HepG2 (cell line): ENCODE data around the gene MLX.

ENCODE experiments used
- CBX2 ChIP-seq, 2 experiments: fragments of 200-600 bp in 1 of 2; sonication (generic); formaldehyde crosslinking in 1 of 2; IDR thresholded peaks; 2 replicates each; pipeline versions ENCODE4 v1.7.0 to v1.8.1; 2018 to 2022; ENCODE audit warnings: low read depth in 2 of 2, low read length in 1 of 2, mild to moderate bottlenecking in 1 of 2, missing genetic modification reagents in 1 of 2
- HOXA7 ChIP-seq: sonication (generic); formaldehyde crosslinking; IDR thresholded peaks from 2 replicates; pipeline ENCODE4 v1.8.1; 2022; ENCODE audit warnings: mild to moderate bottlenecking, missing genetic modification reagents, moderate library complexity
- NFRKB ChIP-seq: fragments of 450-650 bp; IDR thresholded peaks from 2 replicates; pipeline ENCODE4 v1.6.1; 2017
- PHF21A ChIP-seq: sonication (generic); formaldehyde crosslinking; IDR thresholded peaks from 2 replicates; pipeline ENCODE4 v1.5.0; 2020; ENCODE audit warnings: mild to moderate bottlenecking, missing genetic modification reagents
- POLR2A ChIP-seq, 2 experiments: IDR thresholded peaks; 2 replicates each; pipeline ENCODE4 v1.6.1; 2011; ENCODE audit warnings: low read depth in 2 of 2, low read length in 2 of 2, mild to moderate bottlenecking in 1 of 2, moderate library complexity in 1 of 2; ENCODE audit not compliant: insufficient read depth in 1 of 2
- RAD21 ChIP-seq: fragments of 450-650 bp; formaldehyde crosslinking; IDR thresholded peaks from 2 replicates; pipeline ENCODE4 v1.5.0; 2020; ENCODE audit warnings: mild to moderate bottlenecking
- ZNF383 ChIP-seq: sonication (generic); formaldehyde crosslinking; IDR thresholded peaks from 2 replicates; pipeline ENCODE4 v1.4.0; 2020; ENCODE audit warnings: missing genetic modification reagents, mild to moderate bottlenecking, borderline replicate concordance
- ZNF839 ChIP-seq: sonication (generic); formaldehyde crosslinking; IDR thresholded peaks from 2 replicates; pipeline ENCODE4 v1.4.0; 2020; ENCODE audit warnings: missing genetic modification reagents, mild to moderate bottlenecking, borderline replicate concordance
- TF ChIP-seq, protein P1 (sequence below): sonication (generic); formaldehyde crosslinking; IDR thresholded peaks from 2 replicates; pipeline ENCODE4 v1.5.0; 2020; ENCODE audit warnings: missing genetic modification reagents
- TF ChIP-seq, protein P2 (sequence below): sonication (generic); formaldehyde crosslinking; IDR thresholded peaks from 2 replicates; pipeline ENCODE4 v1.5.0; 2020; ENCODE audit warnings: mild to moderate bottlenecking, missing genetic modification reagents, moderate library complexity

DNA sequence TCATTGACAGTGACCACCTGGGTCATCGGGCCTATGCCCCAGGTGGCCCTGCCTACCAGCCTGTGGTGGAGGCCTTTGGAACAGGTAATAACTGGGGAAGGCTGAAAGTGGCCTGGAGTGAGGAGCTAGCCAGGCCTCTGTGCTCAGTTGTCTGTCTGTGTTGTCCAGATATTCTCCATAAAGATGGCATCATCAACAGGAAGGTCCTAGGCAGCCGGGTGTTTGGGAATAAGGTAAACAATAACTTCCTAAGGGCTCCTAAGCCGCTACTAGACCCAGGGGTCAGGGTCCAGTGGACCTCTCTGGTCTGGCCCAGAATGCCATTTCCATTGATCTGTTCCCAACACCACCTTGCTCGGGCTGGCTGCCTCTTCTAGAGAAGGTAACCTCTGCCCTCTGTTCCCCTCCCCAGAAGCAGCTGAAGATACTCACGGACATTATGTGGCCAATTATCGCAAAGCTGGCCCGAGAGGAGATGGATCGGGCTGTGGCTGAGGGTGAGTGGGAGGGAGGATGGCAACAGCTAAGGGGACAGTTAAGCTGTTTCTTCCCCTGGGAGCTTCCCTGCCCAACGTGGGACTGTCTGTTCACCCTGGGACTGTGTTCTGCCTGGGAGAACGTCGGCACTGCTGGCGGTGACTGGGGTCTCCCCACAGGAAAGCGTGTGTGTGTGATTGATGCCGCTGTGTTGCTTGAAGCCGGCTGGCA, 1.9 kb upstream of the MLX start:
- TF ChIP-seq, protein P1, sequence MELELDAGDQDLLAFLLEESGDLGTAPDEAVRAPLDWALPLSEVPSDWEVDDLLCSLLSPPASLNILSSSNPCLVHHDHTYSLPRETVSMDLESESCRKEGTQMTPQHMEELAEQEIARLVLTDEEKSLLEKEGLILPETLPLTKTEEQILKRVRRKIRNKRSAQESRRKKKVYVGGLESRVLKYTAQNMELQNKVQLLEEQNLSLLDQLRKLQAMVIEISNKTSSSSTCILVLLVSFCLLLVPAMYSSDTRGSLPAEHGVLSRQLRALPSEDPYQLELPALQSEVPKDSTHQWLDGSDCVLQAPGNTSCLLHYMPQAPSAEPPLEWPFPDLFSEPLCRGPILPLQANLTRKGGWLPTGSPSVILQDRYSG (CRISPR knock-in tag): no peak
- TF ChIP-seq CBX2 (IDR thresholded peaks at IDR 0.05; ENCODE audit: low read depth, low read length) (no peak), CBX2 (CRISPR knock-in tag; IDR thresholded peaks at IDR 0.05; ENCODE audit: low read depth) (no peak), POLR2A (IDR thresholded peaks at IDR 0.05; ENCODE audit: insufficient read depth in 1 of 2, low read depth in 2 of 2, low read length in 2 of 2) (no peak; a peak in 1 of 4 replicates), HOXA7 (no peak), NFRKB (no peak), ZNF839 (CRISPR knock-in tag) (peak; percentile 60; the same call in 1 of the 2 replicates), ZNF383 (CRISPR knock-in tag) (no peak), RAD21 (no peak), PHF21A (CRISPR knock-in tag) (peak; percentile 91)
- TF ChIP-seq, protein P2, sequence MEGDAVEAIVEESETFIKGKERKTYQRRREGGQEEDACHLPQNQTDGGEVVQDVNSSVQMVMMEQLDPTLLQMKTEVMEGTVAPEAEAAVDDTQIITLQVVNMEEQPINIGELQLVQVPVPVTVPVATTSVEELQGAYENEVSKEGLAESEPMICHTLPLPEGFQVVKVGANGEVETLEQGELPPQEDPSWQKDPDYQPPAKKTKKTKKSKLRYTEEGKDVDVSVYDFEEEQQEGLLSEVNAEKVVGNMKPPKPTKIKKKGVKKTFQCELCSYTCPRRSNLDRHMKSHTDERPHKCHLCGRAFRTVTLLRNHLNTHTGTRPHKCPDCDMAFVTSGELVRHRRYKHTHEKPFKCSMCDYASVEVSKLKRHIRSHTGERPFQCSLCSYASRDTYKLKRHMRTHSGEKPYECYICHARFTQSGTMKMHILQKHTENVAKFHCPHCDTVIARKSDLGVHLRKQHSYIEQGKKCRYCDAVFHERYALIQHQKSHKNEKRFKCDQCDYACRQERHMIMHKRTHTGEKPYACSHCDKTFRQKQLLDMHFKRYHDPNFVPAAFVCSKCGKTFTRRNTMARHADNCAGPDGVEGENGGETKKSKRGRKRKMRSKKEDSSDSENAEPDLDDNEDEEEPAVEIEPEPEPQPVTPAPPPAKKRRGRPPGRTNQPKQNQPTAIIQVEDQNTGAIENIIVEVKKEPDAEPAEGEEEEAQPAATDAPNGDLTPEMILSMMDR (CRISPR knock-in tag): no peak
